GM12878 (cell line): Measurements from ENCODE around the gene MRPL30. TPM values are rescaled to one million over a fixed set of nuclear protein-coding genes. Genes with fewer than 3 reads are reported as not detected.

Source experiments
- ATAC-seq: fragments of 200-7000 bp; cut with Tn5 transposase; 3 replicates; pipeline ENCODE4 v1.9.1; 2020; ENCODE audit warnings: mild to moderate bottlenecking, moderate library complexity
- BruUV-seq: library from RNA; stranded (reverse); fragments of 400-500 nt; replicated peaks from 2 replicates; lab custom pipeline; 2021; lab: Mats Ljungman, UMichigan
- CTCF ChIA-PET: fragments of 300-600 bp; sonication (Branson Sonifier 250); formaldehyde crosslinking; extraction: SDS; loops from one replicate; lab custom pipeline; 2021; ENCODE audit warnings: inconsistent platforms; lab: Yijun Ruan, JAX
- POLR2A ChIA-PET: fragments of 350-600 bp; formaldehyde crosslinking; extraction: SDS; loops from one replicate; lab custom pipeline; 2021; ENCODE audit warnings: inconsistent platforms; lab: Charles Lee
- RAD21 ChIA-PET: fragments of 300-600 bp; sonication (Branson Sonifier 250); formaldehyde crosslinking; loops from one replicate; lab custom pipeline; 2023; ENCODE audit warnings: antibody characterized with exemption; ENCODE audit not compliant: unreplicated experiment; lab: Charles Lee
- SMC1A ChIA-PET: fragments of 300-600 bp; sonication (Branson Sonifier 250); formaldehyde crosslinking; loops from one replicate; lab custom pipeline; 2023; ENCODE audit not compliant: unreplicated experiment, uncharacterized antibody; lab: Charles Lee
- DNase-seq: peaks from one replicate; pipeline ENCODE4 v3.0.0-alpha.2; 2011; ENCODE audit warnings: low read depth, low spot score
- FAIRE-seq: peaks from 3 replicates; lab custom pipeline; 2011; peaks lifted over from hg19 to GRCh38; lab: Jason Lieb, UNC
- H2AFZ ChIP-seq: 2 replicates; pipeline ENCODE4 v1.6.0; 2011; ENCODE audit warnings: low read depth, low read length, control low read depth; ENCODE audit not compliant: control insufficient read depth
- H3K27ac ChIP-seq: 2 replicates; pipeline ENCODE4 v1.5.1; 2011; ENCODE audit warnings: control low read depth; ENCODE audit not compliant: control insufficient read depth, insufficient read depth
- H3K27me3 ChIP-seq, 2 experiments: replicated peaks in 1 of 2; 2 replicates each; pipeline versions ENCODE4 v1.6.0 to v1.6.1; 2011; ENCODE audit warnings: low read length in 1 of 2; ENCODE audit not compliant: control insufficient read depth in 2 of 2, insufficient read depth in 2 of 2
- H3K36me3 ChIP-seq, 2 experiments: 2 replicates each; pipeline ENCODE4 v1.5.1; 2011; ENCODE audit warnings: low read length in 1 of 2; ENCODE audit not compliant: control insufficient read depth in 2 of 2, insufficient read depth in 2 of 2
- H3K4me1 ChIP-seq: 2 replicates; pipeline ENCODE4 v1.6.1; 2011; ENCODE audit warnings: mild to moderate bottlenecking, low read length, moderate library complexity, mixed read lengths; ENCODE audit not compliant: control insufficient read depth, insufficient read depth
- H3K4me2 ChIP-seq: 2 replicates; pipeline ENCODE4 v1.6.0; 2011; ENCODE audit warnings: control low read depth; ENCODE audit not compliant: control insufficient read depth, insufficient read depth
- H3K4me3 ChIP-seq: fragments of 200-600 bp; sonication (generic); 2 replicates; pipeline ENCODE4 v1.5.1; 2016
- H3K79me2 ChIP-seq: 2 replicates; pipeline ENCODE4 v1.6.0; 2011; ENCODE audit warnings: low read length; ENCODE audit not compliant: control insufficient read depth, insufficient read depth
- H3K9ac ChIP-seq: 2 replicates; pipeline ENCODE4 v1.8.0; 2011; ENCODE audit warnings: low read length, control low read depth, mixed read lengths; ENCODE audit not compliant: control insufficient read depth, insufficient read depth
- H3K9me3 ChIP-seq: replicated peaks from 3 replicates; pipeline ENCODE4 v1.5.1; 2011; ENCODE audit warnings: mild to moderate bottlenecking, low read length; ENCODE audit not compliant: control insufficient read depth, insufficient read depth
- H4K20me1 ChIP-seq: 2 replicates; pipeline ENCODE4 v1.6.0; 2011; ENCODE audit not compliant: control insufficient read depth, insufficient read depth
- ATF2 ChIP-seq: IDR thresholded peaks from 2 replicates; pipeline ENCODE4 v1.6.1; 2012; ENCODE audit warnings: low read length, inconsistent platforms
- ESRRA ChIP-seq: IDR thresholded peaks from 2 replicates; pipeline ENCODE4 v1.6.1; 2012; ENCODE audit warnings: mild to moderate bottlenecking, low read length, improper control_type of control experiment
- SMC3 ChIP-seq: IDR thresholded peaks from 2 replicates; pipeline ENCODE4 v1.6.1; 2011; ENCODE audit warnings: low read length, improper control_type of control experiment, borderline replicate concordance
- SREBF1 ChIP-seq: IDR thresholded peaks from 2 replicates; pipeline ENCODE4 v1.6.1; 2012; ENCODE audit warnings: mild to moderate bottlenecking, low read length
- ZNF24 ChIP-seq: fragments of 450-650 bp; IDR thresholded peaks from 2 replicates; pipeline ENCODE4 v1.6.1; 2017; ENCODE audit warnings: antibody characterized with exemption, mild to moderate bottlenecking
- WGBS: methylation state at CpG from one replicate; pipeline ENCODE4 v1.1.6; 2016; ENCODE audit warnings: low lambda C conversion rate; ENCODE audit not compliant: insufficient replicate concordance, insufficient coverage; ENCODE audit errors: missing lambda C conversion rate; 5-methylcytosine and 5-hydroxymethylcytosine counted together
- in situ Hi-C: fragments of 300-500 bp; cut with MboI; formaldehyde crosslinking; loops from 9 replicates; pipeline ENCODE4 v1.14.3; 2018; ENCODE audit warnings: mixed read lengths
- intact Hi-C: fragments of 100-400 bp; cut with micrococcal nuclease; formaldehyde crosslinking; loops from one replicate; pipeline ENCODE4 v1.14.2; 2022; ENCODE audit not compliant: unreplicated experiment
- polyA plus RNA-seq, 11 experiments: library from polyadenylated mRNA; depleted of rRNA in 4 of 11; unstranded in 6 of 11; stranded (reverse) in 5 of 11; fragments of >200 nt; fragmentation: Nextera tagmentation in 4 of 11; fragmentation: Illumina TruSeq in 1 of 11; extraction: Ambion mirVana in 4 of 11; extraction: Trizol in 1 of 11; gene quantifications; 1 replicate in 1 of 11; 2 replicates in 10 of 11; pipeline versions ENCODE4 v1.2.1 to v1.2.3, GENCODE V29; 2011 to 2016; ENCODE audit warnings: inconsistent platforms in 2 of 11, missing spikeins in 2 of 11, low read depth in 1 of 11
- total RNA-seq, 4 experiments: library from RNA; depleted of rRNA in 3 of 4; stranded (reverse); fragments of >200 nt in 3 of 4; fragmentation: Illumina TruSeq in 1 of 4; extraction: Trizol in 1 of 4; gene quantifications; 2 replicates each; pipeline versions ENCODE4 v1.2.1 to v1.2.3, GENCODE V29; 2013 to 2021
- TF ChIP-seq, protein P1 (sequence below): fragments of 450-650 bp; IDR thresholded peaks from 2 replicates; pipeline ENCODE4 v1.6.1; 2017; ENCODE audit warnings: mild to moderate bottlenecking, low read depth, inconsistent platforms; ENCODE audit not compliant: poor library complexity, severe bottlenecking

MRPL30 gene
- total and polyA plus RNA-seq, 10 of the 15 experiments (the other 5 are each of a cell fraction or from before 2014, with no cell fraction given) = 33.6 to 63.3 (median 40.1) TPM

- TF ChIP-seq SREBF1 (no peak), ESRRA (no peak), ATF2 (no peak), ZNF24 (no peak), SMC3 (no peak)
- TF ChIP-seq, protein P1, sequence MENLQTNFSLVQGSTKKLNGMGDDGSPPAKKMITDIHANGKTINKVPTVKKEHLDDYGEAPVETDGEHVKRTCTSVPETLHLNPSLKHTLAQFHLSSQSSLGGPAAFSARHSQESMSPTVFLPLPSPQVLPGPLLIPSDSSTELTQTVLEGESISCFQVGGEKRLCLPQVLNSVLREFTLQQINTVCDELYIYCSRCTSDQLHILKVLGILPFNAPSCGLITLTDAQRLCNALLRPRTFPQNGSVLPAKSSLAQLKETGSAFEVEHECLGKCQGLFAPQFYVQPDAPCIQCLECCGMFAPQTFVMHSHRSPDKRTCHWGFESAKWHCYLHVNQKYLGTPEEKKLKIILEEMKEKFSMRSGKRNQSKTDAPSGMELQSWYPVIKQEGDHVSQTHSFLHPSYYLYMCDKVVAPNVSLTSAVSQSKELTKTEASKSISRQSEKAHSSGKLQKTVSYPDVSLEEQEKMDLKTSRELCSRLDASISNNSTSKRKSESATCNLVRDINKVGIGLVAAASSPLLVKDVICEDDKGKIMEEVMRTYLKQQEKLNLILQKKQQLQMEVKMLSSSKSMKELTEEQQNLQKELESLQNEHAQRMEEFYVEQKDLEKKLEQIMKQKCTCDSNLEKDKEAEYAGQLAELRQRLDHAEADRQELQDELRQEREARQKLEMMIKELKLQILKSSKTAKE = no peak
- Histone ChIP-seq H3K27me3 (no peaks in the 10 kb centered on the region), H3K36me3 (peaks cover 1 to 12% of the 10 kb centered on the region in 2 experiments; a peak in 2 of 4 replicates), H3K27ac (no peak overlapping the region), H3K4me2 (no peak overlapping the region), H3K4me1 (no peaks in the 10 kb centered on the region), H2AFZ (no peak overlapping the region), H4K20me1 (no peaks in the 10 kb centered on the region), H3K79me2 (no peaks in the 10 kb centered on the region), H3K9me3 (no peaks in the 10 kb centered on the region), H3K9ac (no peak overlapping the region), H3K4me3 (no peak overlapping the region)
- DNase-seq (no peak), ATAC-seq (no peak), FAIRE-seq (no peak)
- WGBS = 98% methylated on average over 7 of the region's 7 CpGs
- intact Hi-C loops = no loop called here
- RAD21 ChIA-PET = no interaction called here
- CTCF ChIA-PET = no interaction called here
- in situ Hi-C loops = no loop called here
- SMC1A ChIA-PET = interaction anchor here (1.4 kb wide), 1 partner anchor 10 kb away, joined by 3 read pairs; no protein-coding TSS in a partner anchor
- no TSS peak for BruUV-seq
- POLR2A ChIA-PET = no interaction called here
These were observed 19.3 kb downstream of the MRPL30 start for GRCh38 chr2:99200076-99200800.
